Fibroblast of villous mesenchyme (primary cell): Measurements from ENCODE around the gene MAPK12. TPM values are rescaled to one million over a fixed set of nuclear protein-coding genes. Genes with fewer than 3 reads are reported as not detected.

Experiments
- DNase-seq: peaks from one replicate; pipeline ENCODE4 v3.0.0-alpha.2; 2010; ENCODE audit warnings: low read depth
- H3K4me3 ChIP-seq: 2 replicates; pipeline ENCODE4 v1.5.1; 2011; ENCODE audit warnings: low read depth, mild to moderate bottlenecking, low read length
- CTCF ChIP-seq: IDR thresholded peaks from 2 replicates; pipeline ENCODE4 v1.5.1; 2012; ENCODE audit warnings: low read depth, mild to moderate bottlenecking, low read length; ENCODE audit not compliant: insufficient read depth
- total RNA-seq: library from RNA; depleted of rRNA; stranded (reverse); fragments of >200 nt; gene quantifications from 2 replicates; pipeline ENCODE4 v1.2.3, GENCODE V29; 2012

Gene MAPK12
- total RNA-seq, 1 donor = 42.7 TPM

- no peak for TF ChIP-seq CTCF
- no peak for DNase-seq
- H3K4me3 ChIP-seq = no peak overlapping the region
These were observed 33.8 kb downstream of the MAPK12 start for GRCh38 chr22:50227579-50228215.

GRCh38 chr22:50226875-50227165 lies 34.7 kb downstream of the MAPK12 start:
- no peak for DNase-seq
- H3K4me3 ChIP-seq = no peak overlapping the region
- no peak for TF ChIP-seq CTCF

GRCh38 chr22:50226063-50226874 lies 35.2 kb downstream of the MAPK12 start:
- TF ChIP-seq CTCF = no peak
- no peak for DNase-seq
- no peak overlapping the region for H3K4me3 ChIP-seq

GRCh38 chr22:50225200-50225969 lies 36.1 kb downstream of the MAPK12 start:
- no peak for TF ChIP-seq CTCF
- DNase-seq = no peak
- no peak overlapping the region for H3K4me3 ChIP-seq

GRCh38 chr22:50224071-50224470 lies 37.4 kb downstream of the MAPK12 start:
- DNase-seq = no peak
- no peak overlapping the region for H3K4me3 ChIP-seq
- TF ChIP-seq CTCF = no peak

GRCh38 chr22:50222508-50222907 lies 39.0 kb downstream of the MAPK12 start:
- DNase-seq = no peak
- no peak for TF ChIP-seq CTCF

More at GRCh38 chr22:50222508-50222907, 39.0 kb downstream of the MAPK12 start:
- H3K4me3 ChIP-seq = no peak overlapping the region
